ENCODE measurements around the gene ANKRD10.

Gene ANKRD10

DNA sequence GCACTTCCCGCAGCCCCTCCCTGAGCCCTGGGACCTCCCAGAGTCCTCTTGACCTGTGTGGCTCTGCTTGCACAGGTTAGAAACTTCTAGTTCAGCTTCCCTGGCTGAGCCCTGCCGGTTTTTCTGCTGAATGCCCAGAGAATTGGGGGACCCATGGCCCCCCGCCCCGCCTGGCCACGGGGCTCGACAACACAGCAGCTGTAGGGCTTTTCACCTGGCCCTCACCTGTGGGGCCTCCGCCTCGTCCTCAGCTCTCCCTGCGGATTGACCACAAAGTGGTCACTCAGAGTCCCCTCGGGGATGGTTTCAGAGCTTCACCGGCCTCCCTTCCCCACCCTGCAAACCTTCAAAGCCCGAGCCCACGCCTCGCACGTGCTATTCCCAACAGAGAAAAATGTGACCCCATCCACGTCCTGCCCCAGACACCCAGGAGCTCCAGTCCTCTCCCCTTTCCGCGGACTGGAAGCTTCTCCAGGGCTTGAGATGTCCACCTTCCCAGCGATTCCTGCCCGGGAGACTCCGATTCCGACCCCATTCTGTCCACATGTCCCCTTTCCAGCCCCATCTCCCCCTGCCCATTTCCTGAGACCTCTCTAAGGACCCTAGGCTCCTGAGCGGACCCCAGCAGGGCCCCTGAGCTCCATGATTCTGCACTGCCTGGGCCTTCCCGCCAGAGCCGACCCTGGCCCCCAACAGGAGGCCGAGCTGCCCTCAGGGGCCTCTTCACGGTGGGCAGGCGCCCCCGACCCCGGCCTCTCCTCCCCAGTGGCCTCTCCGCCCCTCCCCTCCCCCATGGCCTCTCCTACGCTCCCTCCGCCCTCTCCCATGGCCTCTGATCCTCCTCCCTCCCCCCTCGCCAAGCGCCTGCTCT lies 41.9 kb downstream of the ANKRD10 start:
- no peak for DNase-seq
- H3K4me1 ChIP-seq = no peaks in the 10 kb centered on the region
- H3K27me3 ChIP-seq = peaks cover 4% of the 10 kb centered on the region
- H3K9me3 ChIP-seq = no peaks in the 10 kb centered on the region; the same call in 1 of the 2 replicates
- TF ChIP-seq, protein P1, sequence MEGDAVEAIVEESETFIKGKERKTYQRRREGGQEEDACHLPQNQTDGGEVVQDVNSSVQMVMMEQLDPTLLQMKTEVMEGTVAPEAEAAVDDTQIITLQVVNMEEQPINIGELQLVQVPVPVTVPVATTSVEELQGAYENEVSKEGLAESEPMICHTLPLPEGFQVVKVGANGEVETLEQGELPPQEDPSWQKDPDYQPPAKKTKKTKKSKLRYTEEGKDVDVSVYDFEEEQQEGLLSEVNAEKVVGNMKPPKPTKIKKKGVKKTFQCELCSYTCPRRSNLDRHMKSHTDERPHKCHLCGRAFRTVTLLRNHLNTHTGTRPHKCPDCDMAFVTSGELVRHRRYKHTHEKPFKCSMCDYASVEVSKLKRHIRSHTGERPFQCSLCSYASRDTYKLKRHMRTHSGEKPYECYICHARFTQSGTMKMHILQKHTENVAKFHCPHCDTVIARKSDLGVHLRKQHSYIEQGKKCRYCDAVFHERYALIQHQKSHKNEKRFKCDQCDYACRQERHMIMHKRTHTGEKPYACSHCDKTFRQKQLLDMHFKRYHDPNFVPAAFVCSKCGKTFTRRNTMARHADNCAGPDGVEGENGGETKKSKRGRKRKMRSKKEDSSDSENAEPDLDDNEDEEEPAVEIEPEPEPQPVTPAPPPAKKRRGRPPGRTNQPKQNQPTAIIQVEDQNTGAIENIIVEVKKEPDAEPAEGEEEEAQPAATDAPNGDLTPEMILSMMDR (IDR thresholded peaks at IDR 0.05; ENCODE audit: low read depth, low read length) = no peak
- H3K4me3 ChIP-seq (ENCODE audit: low read depth, low read length) = no peak overlapping the region
- H3K36me3 ChIP-seq = no peaks in the 10 kb centered on the region

DNA sequence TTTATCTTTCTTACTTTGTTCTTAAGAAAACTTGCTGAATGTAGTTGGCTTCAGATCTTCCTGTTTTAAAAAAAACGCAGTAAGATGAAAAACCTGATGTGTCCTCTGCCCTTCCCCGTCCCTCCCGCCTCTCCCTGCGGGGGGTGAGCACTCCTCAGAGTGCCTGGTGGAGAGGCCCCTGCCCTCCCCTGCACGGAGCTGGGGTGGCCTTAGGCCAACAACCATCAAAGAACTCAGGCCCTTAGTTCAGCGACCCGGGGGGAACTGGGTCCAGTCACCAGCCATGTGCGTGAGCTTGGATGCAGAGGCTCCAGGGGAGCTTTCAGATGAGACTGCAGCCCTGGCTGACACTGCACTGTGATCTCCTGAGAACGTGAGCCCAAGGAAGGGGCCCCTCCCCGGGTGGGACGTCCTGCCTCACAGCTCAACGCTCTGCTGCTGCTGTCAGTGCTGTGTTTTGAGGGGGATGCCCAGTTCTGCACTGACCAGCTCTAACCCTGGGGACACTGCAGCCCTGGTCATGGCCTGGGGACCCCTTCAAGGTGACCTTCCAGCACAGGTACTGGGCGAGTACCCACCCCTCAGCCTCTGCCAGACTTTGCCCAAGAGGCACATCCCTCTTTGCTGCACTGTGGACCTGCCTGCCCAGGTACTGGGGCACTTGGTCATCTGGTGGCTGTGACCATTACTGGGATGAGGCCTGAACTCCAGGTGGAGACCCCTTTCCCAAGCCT lies 42.7 kb downstream of the ANKRD10 start:
- TF ChIP-seq, protein P1 (IDR thresholded peaks at IDR 0.05; ENCODE audit: low read depth, low read length) = no peak
- Histone ChIP-seq H3K27me3 (peaks cover 4% of the 10 kb centered on the region), H3K9me3 (no peaks in the 10 kb centered on the region; the same call in 1 of the 2 replicates), H3K4me1 (no peaks in the 10 kb centered on the region), H3K4me3 (ENCODE audit: low read depth, low read length) (no peak overlapping the region), H3K36me3 (no peaks in the 10 kb centered on the region)
- no peak for DNase-seq

DNA sequence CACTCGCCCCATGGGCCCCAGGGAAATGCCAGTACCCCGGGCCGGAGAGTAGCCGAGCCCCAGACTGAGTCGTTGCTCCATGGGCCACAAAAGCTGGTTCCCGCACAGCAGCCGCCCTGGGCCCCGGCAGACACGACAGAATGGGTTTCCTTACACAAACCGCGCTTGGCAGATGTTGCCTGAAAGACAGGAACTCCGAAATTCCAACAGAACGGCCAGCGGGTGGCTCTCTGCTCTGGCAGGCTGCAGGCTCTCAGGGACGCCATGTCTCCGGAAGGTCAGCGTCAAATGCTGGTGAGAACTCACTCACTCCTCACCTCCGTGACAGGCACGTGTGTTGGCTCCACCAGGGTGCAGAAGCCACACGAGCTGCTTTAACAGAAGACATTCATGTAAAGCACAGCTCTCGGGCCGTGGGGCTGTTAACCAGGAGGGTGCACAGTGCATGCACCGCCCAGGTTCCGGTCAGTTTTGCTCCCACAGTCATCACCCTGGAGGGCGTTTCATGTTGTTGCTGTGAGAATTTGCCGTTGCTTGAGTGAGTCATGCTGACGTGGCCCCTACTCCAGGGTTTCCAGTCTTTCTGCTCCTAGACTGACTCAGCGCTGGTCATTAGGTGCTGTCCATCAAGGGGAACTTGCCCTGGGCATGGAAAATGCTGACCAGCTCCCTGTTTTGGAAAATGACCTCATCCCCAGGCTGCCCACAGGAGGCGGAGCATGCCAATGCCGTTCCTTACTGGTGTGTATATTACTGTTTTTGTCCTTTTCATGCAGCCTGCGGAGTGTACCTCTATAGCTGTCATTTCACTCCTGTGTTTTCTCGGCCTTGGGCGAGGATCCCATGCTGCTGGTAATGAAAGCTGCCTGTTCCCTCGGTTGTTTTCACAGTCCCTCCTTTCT lies 44.8 kb downstream of the ANKRD10 start:
- Histone ChIP-seq H3K4me3 (ENCODE audit: low read depth, low read length) (peak overlapping the region; percentile 40), H3K4me1 (no peaks in the 10 kb centered on the region), H3K36me3 (no peaks in the 10 kb centered on the region), H3K27me3 (peaks cover 4% of the 10 kb centered on the region), H3K9me3 (no peaks in the 10 kb centered on the region; the same call in 1 of the 2 replicates)
- TF ChIP-seq, protein P1 (IDR thresholded peaks at IDR 0.05; ENCODE audit: low read depth, low read length) = no peak
- peak; percentile 47 for DNase-seq

DNA sequence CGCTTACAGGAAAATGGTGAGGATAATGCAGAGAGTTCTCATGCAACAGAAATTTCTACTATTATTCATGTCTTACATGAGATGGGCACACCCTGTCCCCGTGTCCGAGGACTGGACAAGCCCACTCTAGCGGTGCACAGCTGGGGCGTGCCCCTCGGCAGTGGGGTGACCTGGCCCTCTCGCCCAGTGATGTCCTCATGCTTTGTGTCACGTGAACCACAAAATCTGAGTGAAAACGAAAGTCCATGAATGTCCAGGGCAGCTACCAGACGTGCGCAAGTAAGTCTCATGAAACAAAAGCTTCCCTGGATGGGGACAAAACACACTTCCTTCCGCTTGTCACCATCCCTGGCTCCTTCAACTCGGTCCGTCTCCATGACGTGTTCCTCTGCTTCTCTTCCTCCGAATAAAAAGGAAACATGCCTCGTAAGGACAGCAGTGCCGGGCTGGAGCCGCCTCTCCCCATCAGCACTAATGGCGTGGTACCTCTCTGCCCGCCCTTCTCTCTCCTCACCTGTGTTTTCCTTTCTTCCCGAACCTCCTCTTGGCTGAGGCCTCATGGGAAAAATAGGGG lies 45.6 kb downstream of the ANKRD10 start:
- Histone ChIP-seq H3K4me1 (no peaks in the 10 kb centered on the region), H3K4me3 (ENCODE audit: low read depth, low read length) (peak overlapping the region; percentile 40; the same call in 1 of the 2 replicates), H3K27me3 (peaks cover 4% of the 10 kb centered on the region), H3K9me3 (no peaks in the 10 kb centered on the region; the same call in 1 of the 2 replicates), H3K36me3 (no peaks in the 10 kb centered on the region)
- TF ChIP-seq, protein P1 (IDR thresholded peaks at IDR 0.05; ENCODE audit: low read depth, low read length) = no peak
- DNase-seq = no peak

DNA sequence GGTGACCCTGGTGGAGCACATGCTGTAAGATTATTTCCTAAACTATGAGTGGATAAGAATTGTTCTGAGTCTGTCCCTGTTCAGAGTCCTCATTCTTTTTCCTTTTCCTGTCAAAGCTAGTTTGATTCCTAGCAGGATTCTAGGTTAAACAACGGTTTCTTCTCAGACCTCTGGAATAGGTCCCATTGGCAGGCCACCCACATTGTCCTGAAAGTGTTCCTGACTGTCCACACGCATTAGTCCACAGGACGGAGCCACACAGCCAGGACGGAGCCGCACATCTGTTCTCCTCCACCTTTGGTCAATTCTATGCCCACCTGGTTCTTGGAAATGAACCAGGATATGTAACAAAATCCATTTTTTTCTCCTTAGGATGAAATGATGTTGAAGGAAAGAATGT lies 46.1 kb downstream of the ANKRD10 start:
- Histone ChIP-seq H3K36me3 (no peaks in the 10 kb centered on the region), H3K4me3 (ENCODE audit: low read depth, low read length) (no peak overlapping the region), H3K4me1 (no peaks in the 10 kb centered on the region), H3K27me3 (peaks cover 4% of the 10 kb centered on the region), H3K9me3 (no peaks in the 10 kb centered on the region; the same call in 1 of the 2 replicates)
- no peak for DNase-seq
- TF ChIP-seq, protein P1 (IDR thresholded peaks at IDR 0.05; ENCODE audit: low read depth, low read length) = no peak
